ENCODE results near the gene ANKZF1.
A peak's percentile ranks its signal among the peaks of the same experiment; 100 is the strongest.

Gene ANKZF1

GRCh38 chr2:219243291-219243761, 13.7 kb downstream of the ANKZF1 start:
- no peak overlapping the region for H3K4me3 ChIP-seq (ENCODE audit: low read depth, low read length)
- POLR2A ChIA-PET = interaction anchor here (0.5 kb wide), 1 partner anchor 20 kb away, joined by 3 read pairs; no protein-coding TSS in a partner anchor
- TF ChIP-seq CTCF (IDR thresholded peaks at IDR 0.05; ENCODE audit: insufficient read depth, low read length, missing control alignments) = no peak
- no peak for DNase-seq (ENCODE audit: low read depth, low spot score)
- CTCF ChIA-PET = interaction anchor here (1.0 to 2.5 kb wide), 4 partner anchors 13 to 84 kb away, joined by 3 to 7 read pairs (median 4); partner anchors contain the start of gene DNAJB2

- TF ChIP-seq CTCF (IDR thresholded peaks at IDR 0.05; ENCODE audit: insufficient read depth, low read length, missing control alignments) = no peak
- H3K4me3 ChIP-seq (ENCODE audit: low read depth, low read length) = peak overlapping the region; percentile 98
- CTCF ChIA-PET = interaction anchor here (0.9 to 2.6 kb wide), 6 partner anchors 10 to 144 kb away, joined by 3 to 35 read pairs (median 6); no protein-coding TSS in a partner anchor
- no peak for DNase-seq (ENCODE audit: low read depth, low spot score)
- POLR2A ChIA-PET = interaction anchor here (0.7 to 1.8 kb wide), 8 partner anchors 9 to 50 kb away, joined by 3 to 17 read pairs (median 4); partner anchors contain the start of genes ABCB6, ANKZF1, ATG9A and DNAJB2
These were observed 15.2 kb downstream of the ANKZF1 start for GRCh38 chr2:219244789-219245147.

- POLR2A ChIA-PET = interaction anchor here (0.7 to 1.8 kb wide), 9 partner anchors 8 to 50 kb away, joined by 3 to 17 read pairs (median 4); partner anchors contain the start of genes ABCB6, ANKZF1, ATG9A and DNAJB2
- DNase-seq (ENCODE audit: low read depth, low spot score) = peak; percentile 57
- H3K4me3 ChIP-seq (ENCODE audit: low read depth, low read length) = peak within 1 kb of the TSS; percentile 98
- CTCF ChIA-PET = interaction anchor here (0.5 to 2.6 kb wide), 7 partner anchors 11 to 1854 kb away, joined by 3 to 35 read pairs (median 5); partner anchors contain the start of gene ANKZF1
- TF ChIP-seq CTCF (IDR thresholded peaks at IDR 0.05; ENCODE audit: insufficient read depth, low read length, missing control alignments) = no peak
These were observed 15.7 kb downstream of the ANKZF1 start, which contains the start of the genes GLB1L and STK16 for GRCh38 chr2:219245148-219245898. GLB1L (minus strand) TSS chr2:219245444; CDS start chr2:219243573, 1,871 bp downstream. STK16 (plus strand) TSS chr2:219245479; CDS start chr2:219246000, 521 bp downstream.

GRCh38 chr2:219245899-219246230, 16.3 kb downstream of the ANKZF1 start:
- ChIA-PET CTCF (interaction anchor here (0.5 to 2.6 kb wide), 6 partner anchors 16 to 1853 kb away, joined by 3 to 35 read pairs (median 6); partner anchors contain the start of gene ANKZF1), POLR2A (interaction anchor here (0.7 to 1.8 kb wide), 4 partner anchors 11 to 33 kb away, joined by 3 to 17 read pairs (median 13); partner anchors contain the start of genes ABCB6, ANKZF1, ATG9A and DNAJB2)

GRCh38 chr2:219246559-219246958, 17.0 kb downstream of the ANKZF1 start:
- POLR2A ChIA-PET = no interaction called here

More at GRCh38 chr2:219245899-219246230, 16.3 kb downstream of the ANKZF1 start:
- TF ChIP-seq CTCF (IDR thresholded peaks at IDR 0.05; ENCODE audit: insufficient read depth, low read length, missing control alignments) = no peak
- peak overlapping the region; percentile 98 for H3K4me3 ChIP-seq (ENCODE audit: low read depth, low read length)
- no peak for DNase-seq (ENCODE audit: low read depth, low spot score)

More at GRCh38 chr2:219246559-219246958, 17.0 kb downstream of the ANKZF1 start:
- peak overlapping the region; percentile 6; the same call in 1 of the 2 replicates for H3K4me3 ChIP-seq (ENCODE audit: low read depth, low read length)
- TF ChIP-seq CTCF (IDR thresholded peaks at IDR 0.05; ENCODE audit: insufficient read depth, low read length, missing control alignments) = no peak
- no peak for DNase-seq (ENCODE audit: low read depth, low spot score)
- CTCF ChIA-PET = interaction anchor here (1.2 to 2.6 kb wide), 3 partner anchors 16 to 48 kb away, joined by 5 to 35 read pairs (median 19); partner anchors contain the start of gene ANKZF1

Measured in AG04449 (cell line).